GM12892 (cell line): ENCODE measurements around the gene PGBD5.

Source experiments
- POLR2A ChIP-seq: IDR thresholded peaks from 2 replicates; pipeline ENCODE4 v1.6.1; 2011; ENCODE audit warnings: low read depth, low read length, control low read depth
- POLR2AphosphoS5 ChIP-seq: IDR thresholded peaks from 2 replicates; pipeline ENCODE4 v1.6.1; 2011; ENCODE audit warnings: low read depth, low read length, control low read depth

DNA sequence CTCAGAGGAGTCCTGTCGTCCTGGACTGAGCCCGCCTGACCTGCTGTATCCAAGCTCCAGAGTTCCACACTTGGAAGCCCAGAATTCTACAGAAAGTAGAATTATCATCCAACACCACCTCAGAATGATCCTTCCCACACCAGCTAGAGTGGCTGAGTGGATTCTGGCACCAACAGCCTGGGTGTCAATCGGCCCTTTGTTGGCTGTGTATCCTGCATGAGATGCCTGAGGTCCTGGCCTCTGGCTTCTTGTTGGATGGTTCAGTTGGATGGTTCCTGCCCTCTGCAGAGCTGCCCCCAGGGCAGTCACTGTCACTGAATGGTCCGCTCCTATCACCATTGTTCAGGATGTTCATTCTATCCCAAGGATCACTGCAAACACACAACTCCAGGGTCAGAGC lies 49.8 kb downstream of the PGBD5 start:
- no peak for TF ChIP-seq POLR2AphosphoS5
- no peak for TF ChIP-seq POLR2A
